ENCODE results near the gene MACF1. TPM values are rescaled to one million over a fixed set of nuclear protein-coding genes. Genes with fewer than 3 reads are reported as not detected.

The MACF1 gene
- total and polyA plus RNA-seq, 5 donors from 2014 or later = 21.8 to 431 (median 26.2) TPM

DNA sequence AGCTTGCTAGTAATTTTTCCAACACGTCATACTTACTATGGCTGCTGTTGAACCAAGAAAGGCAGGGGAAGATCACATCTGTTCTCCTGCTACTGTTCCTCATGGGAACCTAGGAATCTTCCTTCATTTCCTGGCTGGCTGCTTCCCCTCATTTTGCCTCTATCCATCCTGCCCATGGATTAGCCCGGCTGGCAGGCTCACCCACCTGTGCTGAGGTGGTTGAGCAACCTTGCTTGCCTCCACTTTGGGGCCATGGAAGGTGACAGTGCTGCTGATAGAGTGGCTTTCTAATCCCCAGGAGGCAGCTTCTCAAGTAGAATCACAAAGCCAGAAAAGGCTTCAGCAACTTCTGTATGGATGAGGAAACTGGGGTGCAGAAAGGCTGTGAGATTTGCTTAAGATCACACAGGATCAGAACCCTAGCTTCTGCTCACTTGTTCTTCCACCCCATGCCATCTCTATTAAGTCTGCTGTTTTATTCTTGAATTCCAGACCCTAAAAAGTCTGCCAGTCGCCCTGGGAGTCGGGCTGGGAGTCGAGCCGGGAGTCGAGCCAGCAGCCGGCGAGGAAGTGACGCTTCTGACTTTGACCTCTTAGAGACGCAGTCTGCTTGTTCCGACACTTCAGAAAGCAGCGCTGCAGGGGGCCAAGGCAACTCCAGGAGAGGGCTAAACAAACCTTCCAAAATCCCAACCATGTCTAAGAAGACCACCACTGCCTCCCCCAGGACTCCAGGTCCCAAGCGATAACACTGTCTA is 280.7 kb downstream of the MACF1 start:
- peaks cover 30% of the 10 kb centered on the region for H3K36me3 Mint-ChIP-seq
- H3K36me3 ChIP-seq (ENCODE audit: control insufficient read depth, insufficient read depth, low read length) = peaks cover 58% of the 10 kb centered on the region
- H3K4me1 ChIP-seq (ENCODE audit: control insufficient read depth, insufficient read depth, low read length, poor library complexity, severe bottlenecking) = no peaks in the 10 kb centered on the region

DNA sequence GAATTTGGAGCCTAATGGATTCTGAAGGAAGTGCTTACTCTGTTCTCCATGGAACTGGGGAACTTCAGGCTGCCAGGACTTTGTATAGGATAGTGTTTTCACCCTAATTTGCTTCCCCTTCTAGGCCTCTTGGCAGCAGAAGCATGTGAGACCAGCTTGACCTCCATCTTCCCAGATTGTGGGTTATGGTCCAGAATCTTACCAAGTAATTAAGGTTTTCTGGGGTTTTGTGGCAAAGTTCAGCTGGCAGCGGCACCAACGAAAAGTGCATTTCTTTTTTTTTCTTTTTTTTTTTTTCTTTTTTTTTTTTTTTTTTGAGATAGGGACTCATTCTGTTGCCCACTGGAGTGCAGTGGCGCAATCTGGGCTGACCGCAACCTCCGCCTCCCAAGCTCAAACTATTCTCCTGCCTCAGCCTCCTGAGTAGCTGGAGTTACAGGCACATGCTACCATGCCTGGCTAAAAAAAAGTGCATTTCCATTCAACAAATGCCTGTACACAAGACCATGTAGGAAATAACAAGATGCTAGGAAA is 283.6 kb downstream of the MACF1 start:
- ATAC-seq (ENCODE audit: low read depth in 2 of 2) (no peak), DNase-seq (no peak)
- H3K36me3 ChIP-seq (ENCODE audit: control insufficient read depth, insufficient read depth, low read length) = peaks cover 40% of the 10 kb centered on the region
- no peaks in the 10 kb centered on the region for H3K9me3 ChIP-seq (ENCODE audit: control insufficient read depth in 2 of 2, low read length in 2 of 2)
- H3K27me3 ChIP-seq (ENCODE audit: control insufficient read depth, insufficient read depth, low read length) = no peaks in the 10 kb centered on the region
- Mint-ChIP-seq H3K4me1 (peaks cover 0 to 14% (median 3%) of the 10 kb centered on the region in 4 donors), H3K4me3 (peak overlapping the region in 1 of 4 donors; percentile 7), H3K9me3 (no peaks in the 10 kb centered on the region), H3K27ac (no peak overlapping the region), H3K36me3 (peaks cover 13% of the 10 kb centered on the region), H3K27me3 (peaks cover 18% of the 10 kb centered on the region)
- peaks cover 5% of the 10 kb centered on the region for H3K4me1 ChIP-seq (ENCODE audit: control insufficient read depth, insufficient read depth, low read length, poor library complexity, severe bottlenecking)
- H3K27ac ChIP-seq (ENCODE audit: insufficient read depth, low read length, poor library complexity, severe bottlenecking) = no peak overlapping the region
- no peak overlapping the region for H3K4me3 ChIP-seq (ENCODE audit: low read depth, low read length)

More for the DNA sequence above, 280.7 kb downstream of the MACF1 start:
- Histone ChIP-seq H3K4me3 (ENCODE audit: low read depth, low read length) (no peak overlapping the region), H3K27ac (ENCODE audit: insufficient read depth, low read length, poor library complexity, severe bottlenecking) (no peak overlapping the region), H3K27me3 (ENCODE audit: control insufficient read depth, insufficient read depth, low read length) (no peaks in the 10 kb centered on the region), H3K9me3 (ENCODE audit: control insufficient read depth in 2 of 2, low read length in 2 of 2) (no peaks in the 10 kb centered on the region)
- Mint-ChIP-seq H3K4me1 (peaks cover 0 to 4% (median 2%) of the 10 kb centered on the region in 4 donors), H3K27ac (no peak overlapping the region), H3K27me3 (peaks cover 4% of the 10 kb centered on the region), H3K4me3 (no peak overlapping the region), H3K9me3 (no peaks in the 10 kb centered on the region)
- DNase-seq (no peak), ATAC-seq (ENCODE audit: low read depth in 2 of 2) (no peak)

DNA sequence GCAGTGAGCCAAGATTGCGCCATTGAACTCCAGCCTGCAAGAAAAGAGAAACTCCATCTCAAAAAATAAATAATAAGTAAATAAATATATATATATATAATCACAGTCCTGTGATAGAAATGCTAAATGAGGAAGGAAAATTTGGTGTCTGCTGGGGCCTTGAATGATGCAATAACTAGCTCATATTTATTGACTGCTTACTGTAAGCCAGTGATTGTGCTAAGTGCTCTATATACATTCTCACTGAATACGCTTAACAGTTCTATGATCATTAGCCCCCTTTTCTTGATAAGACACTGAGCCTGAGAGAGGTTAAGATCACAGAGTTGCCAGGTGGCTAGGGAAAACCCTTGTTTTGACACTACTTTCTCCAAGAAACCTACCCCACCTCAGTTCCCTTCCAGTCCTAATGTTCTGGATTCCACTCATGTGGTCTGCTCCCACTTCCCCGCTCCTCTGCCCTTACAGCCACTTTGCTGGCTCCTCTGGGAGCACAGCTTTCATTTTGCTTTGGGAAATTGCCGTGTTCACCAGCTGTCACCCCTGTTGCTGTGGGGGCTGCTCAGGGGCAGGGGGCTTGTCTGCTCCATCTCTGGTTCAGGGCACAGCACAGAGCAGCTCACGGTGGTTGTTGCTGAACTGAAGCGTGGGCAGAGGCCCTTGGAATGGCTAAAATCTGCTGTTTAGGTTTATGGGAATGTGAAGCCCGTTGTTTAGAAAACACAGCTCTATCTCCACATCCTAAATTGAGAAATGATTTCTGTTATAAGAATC is 284.5 kb downstream of the MACF1 start:
- no peak for DNase-seq
- peaks cover 5% of the 10 kb centered on the region for H3K4me1 ChIP-seq (ENCODE audit: control insufficient read depth, insufficient read depth, low read length, poor library complexity, severe bottlenecking)
- no peak overlapping the region for H3K27ac ChIP-seq (ENCODE audit: insufficient read depth, low read length, poor library complexity, severe bottlenecking)
- peak overlapping the region in 3 of 4 donors; percentile 33 to 50 (median 43) for H3K4me3 Mint-ChIP-seq
- H3K4me1 Mint-ChIP-seq = peaks cover 0 to 14% (median 2%) of the 10 kb centered on the region in 4 donors
- no peak overlapping the region for H3K4me3 ChIP-seq (ENCODE audit: low read depth, low read length)
- ATAC-seq (ENCODE audit: low read depth in 2 of 2) = no peak
- H3K9me3 Mint-ChIP-seq = no peaks in the 10 kb centered on the region
- H3K27me3 ChIP-seq (ENCODE audit: control insufficient read depth, insufficient read depth, low read length) = no peaks in the 10 kb centered on the region
- H3K27ac Mint-ChIP-seq = peak overlapping the region in 2 of 3 donors; percentile 15 to 78
- peaks cover 35% of the 10 kb centered on the region for H3K36me3 ChIP-seq (ENCODE audit: control insufficient read depth, insufficient read depth, low read length)
- no peaks in the 10 kb centered on the region for H3K9me3 ChIP-seq (ENCODE audit: control insufficient read depth in 2 of 2, low read length in 2 of 2)
- H3K36me3 Mint-ChIP-seq = peaks cover 9% of the 10 kb centered on the region
- H3K27me3 Mint-ChIP-seq = peaks cover 27% of the 10 kb centered on the region

DNA sequence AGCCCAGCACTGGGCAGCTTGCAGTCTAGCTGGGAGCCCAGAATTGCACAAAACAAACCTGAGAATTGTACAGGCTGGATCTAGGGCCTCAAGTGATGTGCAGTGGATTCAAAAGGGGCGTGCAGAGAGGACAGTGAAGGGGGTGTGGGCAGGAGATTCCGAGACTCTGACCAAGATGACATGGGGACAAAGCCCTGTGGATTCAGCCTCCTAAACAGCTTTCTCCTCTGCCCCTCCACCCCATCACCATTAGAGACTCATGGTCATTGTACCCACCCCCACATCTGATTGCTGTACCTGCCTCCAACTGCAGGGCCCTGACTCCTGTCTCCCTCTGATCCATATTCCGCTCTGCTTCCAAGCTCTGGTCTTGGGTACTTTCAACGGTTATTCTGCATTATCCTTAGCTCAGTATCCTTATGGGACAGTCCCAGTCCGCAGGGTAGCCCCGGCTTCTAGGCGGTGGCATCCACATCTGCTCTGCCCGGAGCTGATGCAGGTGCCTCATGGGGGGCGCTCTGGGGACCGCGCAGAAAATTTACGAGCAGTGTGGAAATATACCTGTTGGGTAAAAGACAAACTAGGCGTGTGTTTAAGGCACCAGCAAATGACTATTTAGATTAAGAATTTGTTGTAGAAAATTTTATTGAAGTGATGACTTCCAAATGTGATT is 285.2 kb downstream of the MACF1 start:
- H3K27me3 Mint-ChIP-seq = peaks cover 34% of the 10 kb centered on the region
- no peaks in the 10 kb centered on the region for H3K9me3 Mint-ChIP-seq
- H3K36me3 Mint-ChIP-seq = peaks cover 9% of the 10 kb centered on the region
- Histone ChIP-seq H3K27ac (ENCODE audit: insufficient read depth, low read length, poor library complexity, severe bottlenecking) (no peak overlapping the region), H3K4me1 (ENCODE audit: control insufficient read depth, insufficient read depth, low read length, poor library complexity, severe bottlenecking) (peaks cover 5% of the 10 kb centered on the region), H3K36me3 (ENCODE audit: control insufficient read depth, insufficient read depth, low read length) (peaks cover 30% of the 10 kb centered on the region), H3K9me3 (ENCODE audit: control insufficient read depth in 2 of 2, low read length in 2 of 2) (no peaks in the 10 kb centered on the region), H3K4me3 (ENCODE audit: low read depth, low read length) (no peak overlapping the region), H3K27me3 (ENCODE audit: control insufficient read depth, insufficient read depth, low read length) (no peaks in the 10 kb centered on the region)
- peak overlapping the region in 2 of 3 donors; percentile 15 to 78 for H3K27ac Mint-ChIP-seq
- ATAC-seq (ENCODE audit: low read depth in 2 of 2) (no peak), DNase-seq (no peak)
- H3K4me3 Mint-ChIP-seq = peak overlapping the region; percentile 33 to 87 (median 48)
- H3K4me1 Mint-ChIP-seq = peaks cover 0 to 14% (median 2%) of the 10 kb centered on the region in 4 donors

DNA sequence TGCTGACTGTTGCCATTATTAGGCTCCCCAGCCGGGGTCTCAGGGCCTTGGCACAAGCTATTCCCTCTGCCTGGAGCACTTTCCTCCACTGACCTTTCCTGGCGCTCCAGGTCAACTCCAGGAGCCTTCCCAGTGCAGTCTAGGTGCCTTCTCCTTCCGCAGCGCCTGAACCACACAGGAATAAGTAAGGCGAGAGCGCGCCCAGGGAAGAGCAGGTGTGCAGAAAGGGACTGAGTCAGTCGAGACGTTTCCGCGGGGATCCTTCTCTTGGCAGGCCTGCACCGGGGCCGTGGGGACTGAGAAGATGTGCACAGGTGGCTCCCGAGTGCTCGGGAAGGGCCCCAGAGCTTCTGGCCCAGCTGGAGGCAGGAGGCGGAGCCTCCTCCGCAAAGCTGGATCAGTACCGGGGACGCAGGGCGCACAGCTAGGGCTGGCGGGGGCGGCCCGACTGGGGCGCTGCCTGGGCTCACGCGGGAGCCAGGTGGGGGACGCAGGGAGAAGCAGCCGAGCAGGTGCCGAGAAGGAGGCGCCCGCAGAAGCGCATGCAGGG is 286.2 kb downstream of the MACF1 start:
- H3K27me3 ChIP-seq (ENCODE audit: control insufficient read depth, insufficient read depth, low read length) = no peaks in the 10 kb centered on the region
- peaks cover 34% of the 10 kb centered on the region for H3K27me3 Mint-ChIP-seq
- peak in 1 of 2 donors; percentile 22 for ATAC-seq (ENCODE audit: low read depth in 2 of 2)
- H3K27ac ChIP-seq (ENCODE audit: insufficient read depth, low read length, poor library complexity, severe bottlenecking) = no peak overlapping the region
- H3K36me3 Mint-ChIP-seq = peaks cover 2% of the 10 kb centered on the region
- peaks cover 5% of the 10 kb centered on the region for H3K4me1 ChIP-seq (ENCODE audit: control insufficient read depth, insufficient read depth, low read length, poor library complexity, severe bottlenecking)
- no peaks in the 10 kb centered on the region for H3K9me3 ChIP-seq (ENCODE audit: control insufficient read depth in 2 of 2, low read length in 2 of 2)
- peak in 2 of 3 donors; percentile 15 to 19 for DNase-seq
- H3K4me3 ChIP-seq (ENCODE audit: low read depth, low read length) = no peak overlapping the region
- peaks cover 0 to 14% (median 2%) of the 10 kb centered on the region in 4 donors for H3K4me1 Mint-ChIP-seq
- H3K27ac Mint-ChIP-seq = peak overlapping the region in 1 of 3 donors; percentile 38
- peaks cover 21% of the 10 kb centered on the region for H3K36me3 ChIP-seq (ENCODE audit: control insufficient read depth, insufficient read depth, low read length)
- no peaks in the 10 kb centered on the region for H3K9me3 Mint-ChIP-seq
- H3K4me3 Mint-ChIP-seq = peak overlapping the region; percentile 33 to 87 (median 64)

DNA sequence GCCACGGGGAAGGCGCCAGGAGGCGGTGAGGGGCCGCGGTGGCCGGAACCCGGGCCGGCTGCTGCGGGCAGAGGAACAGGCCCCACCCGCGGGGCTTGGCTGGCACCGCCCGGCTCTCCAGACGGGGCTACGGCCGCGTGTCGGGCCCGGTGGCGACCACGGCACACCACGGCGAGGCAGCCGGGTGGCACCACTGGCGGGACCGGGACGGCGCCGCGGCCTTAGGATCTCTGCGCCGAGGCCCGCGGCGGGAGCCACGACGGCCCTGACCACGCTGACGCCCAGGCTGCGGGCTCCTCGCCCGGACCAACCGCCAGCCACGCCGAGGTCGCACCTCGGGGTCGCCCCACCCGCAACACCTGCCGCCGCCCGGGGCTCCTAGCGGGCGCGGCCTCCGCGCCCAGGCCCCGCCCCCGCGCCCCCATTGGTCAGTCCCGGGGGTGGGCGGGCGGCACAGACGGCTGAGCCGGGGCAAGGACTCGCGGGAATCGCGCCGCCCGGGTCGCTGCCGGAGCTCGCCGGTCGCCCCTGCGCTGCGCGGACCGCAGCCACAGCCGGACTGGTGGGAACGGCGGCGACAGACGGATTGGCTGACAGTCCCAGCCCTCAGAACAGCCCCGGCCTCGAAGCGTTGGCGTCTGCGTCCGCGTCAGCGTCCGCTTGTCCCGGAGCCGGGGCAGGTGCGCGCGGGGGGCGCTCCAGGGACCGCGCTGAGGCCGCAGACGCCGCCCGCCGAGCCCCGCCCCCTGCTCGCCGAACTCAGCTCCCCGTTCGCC is 286.8 kb downstream of the MACF1 start, which contains the start of gene BMP8A:
BMP8A (plus strand) TSS at position 491 of the 776 bp plus-strand sequence. CDS start 356 bp downstream, outside the sequence.
- ATAC-seq (ENCODE audit: low read depth in 2 of 2) = peak; percentile 86
- H3K9me3 Mint-ChIP-seq = no peaks in the 10 kb centered on the region
- H3K4me3 Mint-ChIP-seq = peak within 1 kb of the TSS; percentile 56 to 87 (median 78)
- no peaks in the 10 kb centered on the region for H3K36me3 Mint-ChIP-seq
- peaks cover 35% of the 10 kb centered on the region for H3K27me3 Mint-ChIP-seq
- Histone ChIP-seq H3K27me3 (ENCODE audit: control insufficient read depth, insufficient read depth, low read length) (no peaks in the 10 kb centered on the region), H3K9me3 (ENCODE audit: control insufficient read depth in 2 of 2, low read length in 2 of 2) (no peaks in the 10 kb centered on the region), H3K36me3 (ENCODE audit: control insufficient read depth, insufficient read depth, low read length) (peaks cover 14% of the 10 kb centered on the region), H3K4me1 (ENCODE audit: control insufficient read depth, insufficient read depth, low read length, poor library complexity, severe bottlenecking) (peaks cover 5% of the 10 kb centered on the region), H3K27ac (ENCODE audit: insufficient read depth, low read length, poor library complexity, severe bottlenecking) (no peak within 1 kb of the TSS), H3K4me3 (ENCODE audit: low read depth, low read length) (no peak within 1 kb of the TSS)
- H3K27ac Mint-ChIP-seq = peak within 1 kb of the TSS in 1 of 3 donors; percentile 38
- peaks cover 0 to 14% (median 2%) of the 10 kb centered on the region in 4 donors for H3K4me1 Mint-ChIP-seq
- peak; percentile 68 to 71 (median 69) for DNase-seq

Measured in CD4-positive, CD25-positive, alpha-beta regulatory T cell (primary cell).